ENCODE results near the gene MLLT10.

The MLLT10 gene

GRCh38 chr10:21655236-21655635, 121.2 kb downstream of the MLLT10 start:
- ATAC-seq: no peak

DNA sequence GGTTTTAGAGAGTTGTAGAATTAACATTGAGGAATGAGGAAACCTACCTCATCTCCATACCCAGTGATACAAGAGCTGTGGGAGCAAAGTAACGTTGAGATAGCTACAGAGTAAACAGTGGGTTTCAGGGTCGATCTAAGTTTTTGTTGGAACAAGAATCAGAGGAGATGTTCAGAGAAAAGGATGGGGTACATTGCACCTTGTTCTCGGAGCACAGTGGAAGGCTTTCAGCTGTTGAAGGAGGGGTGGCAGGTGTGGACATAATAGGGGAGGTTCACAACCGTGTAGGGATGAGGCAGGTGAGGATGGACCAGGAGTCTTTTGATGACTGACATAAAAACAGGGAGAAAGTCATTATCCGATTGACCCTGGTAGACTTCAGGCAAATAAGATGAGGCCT, 121.7 kb downstream of the MLLT10 start:
- no peak for ATAC-seq

DNA sequence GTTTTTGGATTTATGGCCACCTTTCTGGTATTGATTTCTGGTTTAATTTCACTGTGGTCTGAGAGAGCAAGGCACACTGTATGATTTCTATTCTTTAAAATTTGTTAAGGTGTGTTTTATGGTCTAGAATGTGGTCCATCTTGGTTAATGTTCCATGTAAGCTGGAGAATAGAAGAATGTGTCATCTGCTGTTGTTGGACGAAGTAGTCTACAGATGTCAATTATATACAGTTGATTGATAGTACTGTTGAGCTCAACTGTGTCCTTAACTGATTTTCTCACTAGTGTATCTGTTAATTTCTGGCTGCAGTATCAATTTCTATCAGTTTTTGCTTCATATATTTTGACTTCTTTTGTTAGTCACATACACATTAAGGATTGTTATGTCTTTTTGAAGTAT, 127.1 kb downstream of the MLLT10 start:
- no peak for ATAC-seq

GRCh38 chr10:21661935-21662334, 127.9 kb downstream of the MLLT10 start:
- ATAC-seq: no peak

DNA sequence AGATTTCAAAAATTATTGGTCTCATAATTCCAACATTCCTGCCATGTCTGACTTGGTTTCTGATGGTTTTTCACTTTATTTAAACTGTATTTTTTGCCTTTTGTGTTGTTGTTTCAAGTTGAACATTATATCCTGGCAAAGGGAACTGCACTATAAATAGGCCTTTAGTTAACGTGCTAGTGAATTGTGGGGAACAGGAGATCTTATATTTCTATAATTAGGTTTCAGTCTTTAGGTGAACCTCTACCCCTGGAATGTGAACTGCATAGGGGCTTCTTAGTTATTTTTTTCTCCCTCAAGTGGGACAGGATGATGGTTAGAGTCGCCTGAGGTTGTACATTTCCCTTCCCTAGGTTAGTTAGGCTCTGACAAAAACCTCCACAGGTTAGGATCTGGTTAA, 128.6 kb downstream of the MLLT10 start:
- ATAC-seq: no peak

DNA sequence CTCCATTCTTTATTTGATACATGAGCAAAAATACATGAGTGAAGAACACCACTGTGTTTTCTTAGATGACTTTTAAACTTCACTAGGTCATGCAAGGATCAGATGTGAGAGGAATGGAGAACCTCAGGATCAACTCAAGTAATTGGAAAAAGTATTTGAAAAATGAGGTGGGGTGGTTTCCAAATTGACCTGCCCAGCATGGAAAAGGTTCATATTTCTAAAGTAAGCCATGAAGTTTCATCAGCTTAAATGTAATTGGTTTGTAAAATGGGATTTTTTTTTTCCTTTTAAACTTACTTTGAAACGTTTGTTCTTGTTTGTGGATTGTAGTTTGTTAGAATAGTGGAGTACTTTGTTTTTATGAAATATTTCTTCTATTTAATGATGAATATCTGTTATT, 134.8 kb downstream of the MLLT10 start:
- ATAC-seq: no peak

DNA sequence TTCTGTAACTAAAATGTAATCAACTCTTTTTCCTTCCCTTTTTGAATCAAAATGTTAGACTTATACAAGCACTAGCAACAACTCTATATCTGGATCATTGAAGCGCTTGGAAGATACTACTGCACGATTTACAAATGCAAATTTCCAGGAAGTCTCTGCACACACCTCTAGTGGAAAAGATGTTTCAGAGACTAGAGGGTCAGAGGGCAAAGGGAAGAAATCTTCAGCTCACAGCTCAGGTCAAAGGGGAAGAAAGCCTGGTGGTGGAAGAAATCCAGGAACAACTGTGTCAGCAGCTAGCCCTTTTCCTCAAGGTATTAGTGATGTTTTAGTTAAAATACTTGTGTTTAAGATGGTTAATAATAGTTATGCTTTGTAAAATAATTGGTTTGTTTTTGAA, 136.4 kb downstream of the MLLT10 start:
- ATAC-seq: no peak

DNA sequence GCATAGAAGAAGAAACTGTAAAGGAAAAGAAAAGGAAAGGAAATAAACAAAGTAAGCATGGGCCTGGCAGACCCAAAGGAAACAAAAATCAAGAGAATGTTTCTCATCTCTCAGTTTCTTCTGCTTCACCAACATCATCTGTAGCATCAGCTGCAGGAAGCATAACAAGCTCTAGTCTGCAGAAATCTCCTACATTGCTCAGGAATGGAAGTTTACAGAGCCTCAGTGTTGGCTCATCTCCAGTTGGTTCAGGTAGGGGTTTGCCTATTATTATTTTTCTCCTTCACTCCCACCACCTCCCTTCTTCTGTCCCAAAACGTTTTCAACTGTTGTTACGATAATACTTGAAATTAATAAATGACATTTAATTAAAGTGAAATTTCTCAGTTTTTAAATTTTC, 139.6 kb downstream of the MLLT10 start:
- ATAC-seq: no peak

GRCh38 chr10:21675157-21675796, 141.2 kb downstream of the MLLT10 start:
- no peak for ATAC-seq

GRCh38 chr10:21677551-21677950, 143.5 kb downstream of the MLLT10 start:
- no peak for ATAC-seq

GRCh38 chr10:21681156-21681555, 147.1 kb downstream of the MLLT10 start:
- no peak for ATAC-seq

GRCh38 chr10:21687266-21688008, 153.4 kb downstream of the MLLT10 start:
- no peak for ATAC-seq

DNA sequence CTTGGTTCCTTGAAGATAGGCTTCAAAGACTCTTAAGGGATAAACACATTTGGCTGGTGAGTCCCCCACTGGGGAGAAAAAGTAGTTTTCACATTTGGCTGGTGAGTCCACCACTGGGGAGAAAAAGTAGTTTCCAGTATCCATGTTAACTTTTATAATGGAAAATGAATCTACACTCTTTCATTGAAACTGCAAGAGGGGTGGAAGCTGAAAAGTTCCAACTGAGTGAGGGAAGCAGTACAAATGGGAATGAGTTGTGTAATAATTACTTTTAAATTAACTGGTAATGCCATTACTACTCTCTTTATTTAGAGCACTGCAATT, 153.9 kb downstream of the MLLT10 start:
- ATAC-seq: no peak

GRCh38 chr10:21688870-21689269, 154.8 kb downstream of the MLLT10 start:
- no peak for ATAC-seq

- no peak for ATAC-seq
Observed at GRCh38 chr10:21689881-21690280, 155.8 kb downstream of the MLLT10 start.

DNA sequence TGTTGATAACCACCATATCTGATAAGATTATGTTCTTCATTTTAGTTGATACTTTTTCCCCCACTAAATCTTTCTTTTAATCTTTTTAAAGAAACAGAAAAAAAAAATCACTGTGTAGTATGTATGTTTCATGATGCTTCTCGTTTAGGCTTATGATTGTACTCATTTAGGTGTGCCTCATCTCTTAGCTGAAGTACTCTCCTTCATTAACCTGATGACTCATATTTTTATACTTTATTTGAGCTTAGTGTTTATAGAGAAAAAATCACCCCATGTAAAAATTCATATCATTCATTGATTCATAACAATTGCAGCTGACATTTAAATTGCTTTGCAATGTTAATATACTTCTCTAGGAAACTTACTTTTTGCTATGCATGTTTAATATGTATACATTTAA, 158.9 kb downstream of the MLLT10 start:
- no peak for ATAC-seq

DNA sequence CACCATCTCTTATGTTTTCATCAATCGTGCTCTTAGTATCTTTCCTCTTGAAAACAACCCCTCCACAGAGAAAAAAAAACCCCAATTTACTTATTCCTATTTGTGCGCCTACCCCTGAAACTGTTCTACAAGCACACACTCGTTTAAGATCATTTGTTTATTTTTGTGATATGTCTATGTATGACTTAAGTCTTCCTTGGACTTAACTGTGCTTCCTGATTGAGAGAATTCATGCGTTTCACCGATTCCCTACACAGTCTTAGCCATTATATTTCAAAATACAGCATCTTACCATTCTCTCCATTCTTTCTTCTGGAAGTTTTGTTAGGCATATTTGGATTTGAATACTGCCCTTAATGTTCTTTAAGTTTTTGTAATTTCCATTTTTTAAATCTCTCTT, 159.4 kb downstream of the MLLT10 start:
- ATAC-seq: no peak

GRCh38 chr10:21694631-21695030, 160.6 kb downstream of the MLLT10 start:
- no peak for ATAC-seq

- ATAC-seq: no peak
Observed at GRCh38 chr10:21696302-21696701, 162.3 kb downstream of the MLLT10 start.

DNA sequence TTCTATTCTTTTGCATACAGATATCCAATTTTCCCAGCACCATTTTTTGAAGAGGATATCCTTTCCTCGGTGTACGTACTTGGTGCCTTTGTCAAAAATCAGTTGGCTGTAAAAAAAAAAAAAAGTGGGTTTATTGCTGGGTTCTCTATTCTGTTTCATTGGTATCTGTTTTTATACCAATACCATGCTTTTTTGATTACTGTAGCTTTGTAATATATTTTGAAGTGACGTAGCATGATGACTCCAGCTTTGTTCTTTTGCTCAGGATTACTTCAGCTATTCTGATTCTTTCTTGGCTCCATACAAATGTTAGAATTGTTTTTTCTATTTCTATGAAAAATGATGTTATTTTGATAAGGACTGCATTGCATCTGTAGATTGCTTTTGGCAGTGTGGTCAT, 165.5 kb downstream of the MLLT10 start:
- no peak for ATAC-seq

DNA sequence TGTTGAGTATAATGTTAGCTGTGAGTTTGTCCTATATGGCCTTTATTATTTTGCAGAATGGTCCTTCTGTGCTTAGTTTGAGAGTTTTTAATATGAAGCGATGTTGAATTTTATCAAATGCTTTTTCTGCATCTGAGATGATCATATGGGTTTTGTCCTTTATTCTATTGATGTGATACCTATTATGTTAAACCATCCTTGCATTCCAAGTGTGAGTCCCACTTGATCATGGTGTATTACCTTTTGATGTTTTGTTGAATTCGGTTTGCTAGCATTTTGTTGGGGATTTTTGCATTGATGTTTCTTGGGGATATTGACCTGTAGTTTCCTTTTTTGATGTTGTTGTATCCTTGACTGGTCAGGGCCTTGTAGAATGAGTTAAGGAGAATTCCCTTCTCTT, 166.4 kb downstream of the MLLT10 start:
- no peak for ATAC-seq

DNA sequence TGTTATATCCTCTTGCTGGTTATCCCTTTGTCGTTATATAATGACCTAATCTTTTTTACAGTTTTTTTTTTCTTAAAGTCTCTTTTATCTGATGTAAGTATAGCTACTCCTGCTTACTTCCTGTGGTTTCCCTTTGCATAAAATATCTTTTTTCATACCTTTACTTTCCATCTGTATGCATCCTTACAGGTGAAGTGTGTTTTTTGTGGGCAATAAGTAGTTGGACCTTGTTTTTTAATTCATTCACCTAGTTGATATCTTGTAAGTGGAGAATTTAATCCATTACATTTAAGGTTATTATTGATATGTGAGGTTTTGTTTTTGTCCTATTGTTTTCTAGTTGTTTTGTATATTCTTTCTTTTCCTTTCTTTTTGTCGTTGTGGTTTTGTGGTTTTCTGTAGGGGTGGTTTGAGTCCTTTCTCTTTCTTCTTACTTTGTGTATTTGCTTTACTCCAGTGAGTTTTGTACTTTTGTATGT, 168.6 kb downstream of the MLLT10 start:
- no peak for ATAC-seq

- ATAC-seq: no peak
Observed at GRCh38 chr10:21705142-21705827, 171.3 kb downstream of the MLLT10 start.

DNA sequence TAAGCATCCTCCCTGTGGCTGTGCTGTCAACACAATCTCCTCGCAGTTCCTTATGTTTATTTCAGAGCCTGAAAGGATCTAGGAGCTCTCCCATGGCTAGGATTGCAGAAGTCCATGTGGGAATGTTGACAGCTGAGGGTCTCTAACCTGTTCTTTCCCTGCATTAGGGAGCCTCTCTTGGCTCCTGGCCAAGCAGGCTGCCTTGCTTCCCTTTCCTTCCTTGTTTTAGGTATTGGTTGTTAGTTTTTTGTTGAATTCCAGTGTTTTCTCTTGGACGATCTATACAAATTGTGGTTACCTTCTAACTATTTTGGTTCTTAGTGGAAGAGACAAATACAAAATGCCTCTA, 171.8 kb downstream of the MLLT10 start:
- no peak for ATAC-seq
